Measurements from ENCODE around the gene ARFRP1.

Gene ARFRP1

DNA sequence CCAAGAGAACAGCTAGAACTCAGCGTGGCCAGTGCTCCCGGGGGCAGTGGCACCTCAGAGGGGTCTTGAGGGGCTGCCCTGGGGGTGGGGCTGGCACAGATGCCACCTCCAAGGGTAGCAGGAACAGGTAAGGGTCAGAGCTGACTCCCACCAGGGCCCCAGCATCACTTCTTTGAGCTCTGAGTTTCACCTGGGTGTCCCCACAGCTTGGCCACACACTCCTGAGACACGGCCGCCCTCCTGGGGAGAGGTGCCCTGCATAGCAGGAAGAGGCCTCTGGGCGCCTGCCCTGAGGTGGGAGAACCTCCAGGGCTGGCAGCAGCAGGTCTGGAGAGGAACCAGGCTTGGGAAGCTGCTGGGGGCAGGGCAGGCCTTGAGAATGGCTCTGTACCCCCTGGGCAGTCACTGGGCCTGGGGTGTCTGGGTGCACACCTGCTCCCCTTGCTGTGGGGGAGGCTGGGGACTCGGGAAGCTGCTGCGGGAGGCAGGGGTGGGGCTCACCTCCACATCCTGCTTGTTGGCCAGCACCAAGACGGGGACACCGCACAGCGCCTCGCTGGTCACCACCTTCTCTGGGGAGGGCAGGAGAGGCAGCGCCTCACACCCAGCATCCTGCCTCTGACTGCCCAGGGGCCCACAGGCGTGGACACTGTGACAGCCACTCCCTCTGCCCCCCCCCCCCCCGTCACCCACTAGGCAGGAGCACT, 6.3 kb downstream of the ARFRP1 start:
- no peak for DNase-seq

DNA sequence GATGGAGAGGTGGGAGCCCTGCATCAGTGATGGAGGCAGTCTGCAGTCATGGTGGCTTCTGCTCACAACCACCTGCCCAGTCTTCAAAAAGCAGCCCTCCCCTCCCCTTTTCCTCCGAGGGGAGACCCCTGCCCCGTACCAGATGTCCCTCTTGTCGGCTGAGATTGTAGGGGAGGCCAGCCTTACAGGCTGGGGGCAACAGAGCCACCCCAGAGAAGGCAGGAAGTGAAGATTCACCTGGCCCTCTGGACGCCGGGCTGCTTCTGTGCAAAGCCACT, 6.8 kb downstream of the ARFRP1 start:
- no peak for DNase-seq

DNA sequence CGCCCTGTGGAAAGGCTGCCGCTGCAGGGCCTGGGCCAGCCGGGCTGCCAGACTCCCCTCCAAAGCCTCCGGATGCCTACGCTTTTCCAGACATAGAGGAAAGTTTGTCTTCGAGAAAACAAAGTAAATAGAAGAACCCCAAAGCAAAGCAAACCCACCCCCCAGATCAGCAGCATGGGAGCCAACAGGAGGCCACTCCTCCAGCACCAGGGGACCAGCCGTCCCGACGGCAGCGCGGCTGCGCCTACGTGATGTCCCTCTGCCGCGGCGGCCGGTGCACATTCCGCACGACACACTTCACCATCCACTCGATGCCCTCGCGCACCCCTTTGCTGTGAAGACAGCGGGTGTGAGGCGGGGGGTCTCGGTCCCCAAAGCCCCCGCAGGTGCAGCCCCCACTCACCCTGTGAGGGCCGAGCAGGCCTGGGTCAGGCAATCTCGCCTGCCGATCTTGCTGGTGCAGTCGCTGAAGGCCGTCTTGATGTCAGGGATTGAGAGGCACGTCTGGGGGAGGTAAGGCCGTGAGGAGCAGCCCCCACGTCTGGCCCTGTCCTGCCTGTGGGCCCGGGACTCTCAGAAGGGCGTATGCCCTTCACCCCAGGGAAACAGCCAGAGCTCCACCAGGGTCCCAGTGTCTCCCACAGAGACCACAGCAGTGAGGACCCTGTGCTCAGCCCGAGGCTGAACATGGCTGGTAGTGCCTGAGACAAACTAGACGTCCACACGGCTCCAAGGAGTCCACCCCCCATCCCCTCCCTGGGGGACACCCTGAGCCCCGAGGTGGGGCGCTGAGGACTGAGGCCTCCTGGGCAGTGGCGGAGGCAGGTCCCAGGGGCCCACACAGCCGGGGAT, 7.4 kb downstream of the ARFRP1 start:
- no peak for DNase-seq

GRCh38 chr20:63699466-63700198, 8.1 kb downstream of the ARFRP1 start:
- no peak for DNase-seq

- no peak for DNase-seq
These were observed 8.9 kb downstream of the ARFRP1 start for GRCh38 chr20:63698739-63699465.

- no peak for DNase-seq
These were observed 9.8 kb downstream of the ARFRP1 start for GRCh38 chr20:63697868-63698545.

GRCh38 chr20:63697357-63697867, 10.4 kb downstream of the ARFRP1 start:
- no peak for DNase-seq

DNA sequence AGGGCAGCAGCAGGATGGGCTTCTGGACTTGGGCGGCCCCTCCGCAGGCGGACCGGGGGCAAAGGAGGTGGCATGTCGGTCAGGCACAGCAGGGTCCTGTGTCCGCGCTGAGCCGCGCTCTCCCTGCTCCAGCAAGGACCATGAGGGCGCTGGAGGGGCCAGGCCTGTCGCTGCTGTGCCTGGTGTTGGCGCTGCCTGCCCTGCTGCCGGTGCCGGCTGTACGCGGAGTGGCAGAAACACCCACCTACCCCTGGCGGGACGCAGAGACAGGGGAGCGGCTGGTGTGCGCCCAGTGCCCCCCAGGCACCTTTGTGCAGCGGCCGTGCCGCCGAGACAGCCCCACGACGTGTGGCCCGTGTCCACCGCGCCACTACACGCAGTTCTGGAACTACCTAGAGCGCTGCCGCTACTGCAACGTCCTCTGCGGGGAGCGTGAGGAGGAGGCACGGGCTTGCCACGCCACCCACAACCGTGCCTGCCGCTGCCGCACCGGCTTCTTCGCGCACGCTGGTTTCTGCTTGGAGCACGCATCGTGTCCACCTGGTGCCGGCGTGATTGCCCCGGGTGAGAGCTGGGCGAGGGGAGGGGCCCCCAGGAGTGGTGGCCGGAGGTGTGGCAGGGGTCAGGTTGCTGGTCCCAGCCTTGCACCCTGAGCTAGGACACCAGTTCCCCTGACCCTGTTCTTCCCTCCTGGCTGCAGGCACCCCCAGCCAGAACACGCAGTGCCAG, 11.0 kb downstream of the ARFRP1 start, which contains the start of gene TNFRSF6B:
TSS of gene TNFRSF6B (plus strand) at position 25 of the 729 bp plus-strand sequence. CDS start at position 141, 116 bp downstream.
- DNase-seq, result no peak

DNA sequence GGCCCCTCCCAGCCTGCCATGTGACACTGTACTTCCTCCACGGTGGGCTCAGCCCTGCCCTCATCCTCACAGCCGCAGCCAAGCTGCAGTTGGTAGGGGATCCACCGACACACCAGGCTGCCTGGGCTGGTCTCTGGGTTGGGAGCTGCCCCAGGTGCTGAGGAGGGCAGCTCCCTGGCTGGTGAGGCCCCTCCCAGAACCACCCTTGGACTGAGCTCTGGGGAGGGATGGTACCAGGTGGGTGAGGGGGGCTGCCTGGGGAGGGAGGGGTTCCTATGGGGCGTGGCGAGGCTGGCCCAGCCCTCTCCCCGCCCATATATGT, 11.5 kb downstream of the ARFRP1 start:
- no peak for DNase-seq

GRCh38 chr20:63695424-63696305, 12.1 kb downstream of the ARFRP1 start:
- DNase-seq, result no peak

DNA sequence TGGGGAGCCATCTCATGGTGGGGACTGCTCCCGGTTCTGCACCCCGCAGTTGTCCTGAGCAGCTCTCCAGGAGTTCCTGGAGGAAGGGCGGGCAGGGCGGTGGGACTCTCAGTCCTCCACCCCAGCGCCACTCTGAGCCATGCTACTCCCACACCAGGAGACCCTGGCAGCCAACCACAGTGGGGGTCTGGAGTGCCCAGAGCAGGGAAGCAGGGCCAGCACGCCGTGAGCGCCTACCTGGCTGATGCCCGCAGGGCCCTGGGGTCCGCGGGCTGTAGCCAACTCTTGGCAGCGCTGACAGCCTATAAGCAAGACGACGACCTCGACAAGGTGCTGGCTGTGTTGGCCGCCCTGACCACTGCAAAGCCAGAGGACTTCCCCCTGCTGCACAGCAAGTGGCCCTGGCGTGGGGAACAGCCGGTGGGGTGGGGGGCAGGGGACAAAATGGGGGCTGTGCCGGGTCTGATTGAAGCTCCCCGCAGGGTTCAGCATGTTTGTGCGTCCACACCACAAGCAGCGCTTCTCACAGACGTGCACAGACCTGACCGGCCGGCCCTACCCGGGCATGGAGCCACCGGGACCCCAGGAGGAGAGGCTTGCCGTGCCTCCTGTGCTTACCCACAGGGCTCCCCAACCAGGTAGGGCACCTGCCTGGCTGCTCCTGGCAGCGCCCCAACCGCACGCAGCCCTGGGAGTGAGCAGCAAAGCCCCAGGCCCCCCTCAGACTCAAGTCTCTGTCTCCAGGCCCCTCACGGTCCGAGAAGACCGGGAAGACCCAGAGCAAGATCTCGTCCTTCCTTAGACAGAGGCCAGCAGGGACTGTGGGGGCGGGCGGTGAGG, 13.0 kb downstream of the ARFRP1 start:
- DNase-seq, result no peak

GRCh38 chr20:63693733-63694583, 13.8 kb downstream of the ARFRP1 start:
- DNase-seq, result no peak

DNA sequence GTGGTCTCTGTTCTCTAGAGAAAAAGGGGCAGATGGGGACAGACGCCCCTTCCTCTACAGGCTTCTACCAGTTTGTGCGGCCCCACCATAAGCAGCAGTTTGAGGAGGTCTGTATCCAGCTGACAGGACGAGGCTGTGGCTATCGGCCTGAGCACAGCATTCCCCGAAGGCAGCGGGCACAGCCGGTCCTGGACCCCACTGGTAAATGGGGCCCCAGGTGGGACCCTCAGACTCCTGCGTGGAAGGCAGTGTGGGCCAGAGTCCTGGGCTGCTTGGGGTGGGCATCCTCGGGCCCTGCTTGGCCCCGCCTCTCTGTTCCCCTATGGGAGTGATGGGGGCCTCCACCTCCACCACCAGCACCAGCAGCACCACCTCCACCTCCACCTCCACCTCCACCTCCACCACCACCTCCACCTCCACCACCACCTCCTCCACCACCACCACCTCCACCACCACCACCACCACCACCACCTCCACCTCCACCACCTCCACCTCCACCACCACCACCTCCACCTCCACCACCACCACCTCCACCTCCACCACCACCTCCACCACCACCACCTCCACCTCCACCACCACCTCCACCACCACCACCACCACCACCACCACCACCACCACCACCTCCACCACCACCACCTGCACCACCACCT, 14.6 kb downstream of the ARFRP1 start:
- DNase-seq, result no peak

DNA sequence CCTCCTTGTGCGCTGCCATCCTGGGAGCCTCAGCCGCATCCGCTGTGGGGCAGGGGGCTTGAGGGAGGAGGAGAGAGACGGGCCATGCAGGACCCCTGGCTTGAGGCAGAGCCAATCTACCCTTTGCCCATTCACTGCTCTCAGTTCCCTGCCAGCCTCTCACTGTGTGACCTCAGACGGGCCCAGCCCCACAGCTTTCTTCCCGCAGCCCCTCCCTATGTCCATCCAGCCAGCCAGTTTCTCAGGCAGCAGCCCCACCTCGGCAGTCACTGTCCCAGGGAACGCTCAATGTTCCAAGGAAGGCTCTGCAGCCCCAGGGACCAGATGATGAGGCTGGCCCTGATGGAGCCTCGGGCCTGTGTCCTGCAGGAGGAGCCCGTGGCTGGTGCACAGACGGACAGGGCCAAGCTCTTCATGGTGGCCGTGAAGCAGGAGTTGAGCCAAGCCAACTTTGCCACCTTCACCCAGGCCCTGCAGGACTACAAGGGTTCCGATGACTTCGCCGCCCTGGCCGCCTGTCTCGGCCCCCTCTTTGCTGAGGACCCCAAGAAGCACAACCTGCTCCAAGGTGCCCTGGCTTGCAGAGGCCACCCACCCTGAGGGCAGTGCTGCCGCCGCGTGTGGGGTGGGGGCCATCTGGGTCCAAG, 15.2 kb downstream of the ARFRP1 start:
- no peak for DNase-seq

DNA sequence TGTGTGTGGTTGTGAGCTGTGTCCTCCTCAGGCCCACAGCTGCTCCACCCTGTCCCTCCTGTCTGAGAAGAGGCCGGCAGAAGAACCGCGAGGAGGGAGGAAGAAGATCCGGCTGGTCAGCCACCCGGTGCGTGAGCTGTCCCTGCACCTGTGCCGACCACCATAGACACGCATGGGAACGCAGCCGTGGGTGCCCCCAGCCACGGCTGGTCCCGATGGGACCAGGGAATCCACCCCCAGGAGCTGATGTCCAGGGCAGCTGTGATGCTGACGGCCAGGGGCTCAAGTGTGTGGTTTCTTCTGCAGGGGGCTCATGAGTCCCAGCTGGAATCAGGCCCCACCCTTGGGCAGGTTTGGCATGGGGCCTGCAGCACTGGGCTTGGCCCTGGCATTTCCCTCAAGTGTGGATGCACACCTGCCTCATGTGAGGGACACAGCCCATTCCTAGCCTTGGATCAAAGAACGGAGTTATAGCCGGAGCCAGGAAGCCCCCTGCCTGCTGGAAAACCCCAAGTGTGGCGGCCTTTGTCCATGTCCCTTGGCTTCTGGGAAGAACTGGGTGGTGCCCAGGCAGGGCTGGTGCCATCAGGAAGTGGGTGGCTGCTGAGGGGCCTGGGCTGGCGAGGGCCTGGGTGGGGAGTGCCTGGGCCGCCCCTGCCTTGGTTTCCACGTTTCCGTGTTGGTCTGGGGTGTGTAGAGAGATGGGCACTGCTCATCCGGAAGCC, 15.9 kb downstream of the ARFRP1 start:
- no peak for DNase-seq

DNA sequence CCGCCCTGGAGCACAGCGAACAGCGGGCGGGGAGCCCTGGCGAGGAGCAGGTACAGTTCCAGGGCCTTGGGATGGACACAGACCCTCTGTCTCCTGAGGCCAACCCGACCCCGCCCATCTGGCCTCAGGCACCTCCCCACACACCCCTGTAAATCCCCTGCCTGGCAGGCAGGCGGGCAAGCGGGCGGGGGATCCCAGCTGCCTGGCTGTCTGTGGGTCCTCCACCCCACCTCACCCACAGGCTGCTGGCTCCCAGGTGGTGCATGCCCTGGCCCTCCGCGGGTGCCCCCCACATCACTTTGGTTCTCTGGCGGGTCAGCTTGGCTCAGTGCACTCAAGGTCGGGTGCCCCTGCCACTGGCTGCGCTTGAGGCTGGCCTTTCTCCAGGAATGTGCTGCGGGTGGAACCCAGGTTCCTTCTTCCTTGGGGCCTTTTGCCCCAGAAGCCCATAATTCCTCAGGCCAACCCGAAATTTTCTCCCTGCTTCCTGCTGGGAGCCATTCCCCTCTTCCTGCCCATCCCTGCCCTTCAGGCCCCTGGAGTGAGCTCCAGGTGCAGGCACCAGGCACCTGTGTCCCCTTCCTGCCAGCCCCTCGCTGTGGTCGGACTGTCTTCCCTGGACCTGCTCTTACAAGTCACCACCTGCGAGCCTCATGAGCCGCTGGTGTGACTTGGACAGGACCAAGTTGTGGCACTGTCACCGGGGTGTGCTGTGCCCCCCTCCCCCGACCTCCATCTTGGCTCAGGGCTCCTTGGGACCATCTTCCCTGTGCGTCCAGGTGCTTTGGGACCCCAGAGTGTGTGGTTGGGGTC, 16.7 kb downstream of the ARFRP1 start:
- DNase-seq, result no peak
